Dermis lymphatic vessel endothelial cell (primary cell): ENCODE measurements around the gene GPR160. TPM values are rescaled to one million over a fixed set of nuclear protein-coding genes. Genes with fewer than 3 reads are reported as not detected.

Source experiments
- total RNA-seq: library from RNA; depleted of rRNA; stranded (reverse); fragments of >200 nt; gene quantifications from 2 replicates; pipeline ENCODE4 v1.2.1, GENCODE V29; 2014

The GPR160 gene, protein sequence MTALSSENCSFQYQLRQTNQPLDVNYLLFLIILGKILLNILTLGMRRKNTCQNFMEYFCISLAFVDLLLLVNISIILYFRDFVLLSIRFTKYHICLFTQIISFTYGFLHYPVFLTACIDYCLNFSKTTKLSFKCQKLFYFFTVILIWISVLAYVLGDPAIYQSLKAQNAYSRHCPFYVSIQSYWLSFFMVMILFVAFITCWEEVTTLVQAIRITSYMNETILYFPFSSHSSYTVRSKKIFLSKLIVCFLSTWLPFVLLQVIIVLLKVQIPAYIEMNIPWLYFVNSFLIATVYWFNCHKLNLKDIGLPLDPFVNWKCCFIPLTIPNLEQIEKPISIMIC
- total RNA-seq = 1.2 TPM in 2 replicates

GRCh38 chr3:170037463-170038433 lies at the start of gene GPR160:
Gene GPR160 (plus strand): TSS chr3:170037995. CDS start chr3:170083973, 45,978 bp downstream.

Other genes with a start within 250 kb of the GPR160 start
- gene LRRIQ4, start 225.1 kb upstream of the GPR160 start, total RNA-seq = 0.09 TPM in 1 of 2 replicates, not detected in the other
- gene LRRC34, start 225.1 kb upstream of the GPR160 start, total RNA-seq = 1.2 and 2.2 TPM in 2 replicates
- gene LRRC31, start 168.1 kb upstream of the GPR160 start, total RNA-seq = not detected in 2 replicates
- gene SAMD7, start 126.4 kb upstream of the GPR160 start, total RNA-seq = not detected in 2 replicates
- gene SEC62, start 71.2 kb upstream of the GPR160 start, total RNA-seq = 36.0 and 47.3 TPM in 2 replicates
- 15.8 and 18.0 TPM in 2 replicates for gene PHC3, start 143.7 kb downstream of the GPR160 start, total RNA-seq
- 20.6 and 25.0 TPM in 2 replicates for gene PRKCI, start 184.4 kb downstream of the GPR160 start, total RNA-seq